Ectodermal cell (in vitro differentiated cells): ENCODE data around the gene NUAK1.

Experiments
- H3K27ac ChIP-seq: 2 replicates; pipeline ENCODE4 v1.7.0; 2013; ENCODE audit warnings: mild to moderate bottlenecking, low read depth, low read length; ENCODE audit not compliant: insufficient read depth, poor library complexity, severe bottlenecking
- H3K27me3 ChIP-seq: 2 replicates; pipeline ENCODE4 v1.7.0; 2013; ENCODE audit warnings: mild to moderate bottlenecking, low read length; ENCODE audit not compliant: insufficient read depth, control insufficient read depth, poor library complexity, severe bottlenecking
- H3K36me3 ChIP-seq: one replicate; pipeline ENCODE4 v1.7.0; 2013; ENCODE audit warnings: low read length; ENCODE audit not compliant: control insufficient read depth, insufficient read depth
- H3K4me1 ChIP-seq: one replicate; pipeline ENCODE4 v1.7.0; 2013; ENCODE audit warnings: low read length; ENCODE audit not compliant: control insufficient read depth, insufficient read depth
- H3K4me3 ChIP-seq: 2 replicates; pipeline ENCODE4 v1.7.0; 2013; ENCODE audit warnings: low read depth, low read length, control low read depth; ENCODE audit not compliant: insufficient read depth
- H3K9me3 ChIP-seq: 2 replicates; pipeline ENCODE4 v1.7.0; 2013; ENCODE audit warnings: mild to moderate bottlenecking, low read length, moderate library complexity; ENCODE audit not compliant: control insufficient read depth
- WGBS, 2 experiments: methylation state at CpG; one replicate each; pipeline ENCODE4 v1.1.7; 2013; ENCODE audit warnings: missing lambda C conversion rate in 2 of 2; 5-methylcytosine and 5-hydroxymethylcytosine counted together

NUAK1 gene

DNA sequence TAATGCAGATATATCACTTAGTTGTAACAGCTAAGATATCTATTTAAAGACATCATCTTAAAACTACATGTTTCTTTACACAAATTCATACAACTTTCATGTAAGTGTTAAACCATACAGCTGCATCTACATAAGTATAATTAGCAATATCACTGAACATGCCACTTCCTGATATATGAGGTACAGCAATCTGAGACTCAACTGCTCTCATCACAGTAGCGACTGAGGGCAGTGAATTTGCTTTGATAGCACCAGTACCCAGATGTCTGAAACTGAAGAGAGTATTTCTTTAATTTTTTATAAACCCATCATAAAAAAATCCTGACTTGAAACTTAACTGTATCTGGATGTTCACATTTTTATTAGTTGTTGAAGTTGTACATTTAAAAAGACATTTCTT, 34.7 kb upstream of the NUAK1 start:
- Histone ChIP-seq H3K4me1 (peaks cover 13% of the 10 kb centered on the region), H3K27me3 (no peaks in the 10 kb centered on the region), H3K4me3 (no peak overlapping the region), H3K9me3 (no peaks in the 10 kb centered on the region), H3K27ac (no peak overlapping the region), H3K36me3 (no peaks in the 10 kb centered on the region)
- 82 to 100% methylated on average over 1 of the region's 1 CpG for WGBS, 2 experiments

DNA sequence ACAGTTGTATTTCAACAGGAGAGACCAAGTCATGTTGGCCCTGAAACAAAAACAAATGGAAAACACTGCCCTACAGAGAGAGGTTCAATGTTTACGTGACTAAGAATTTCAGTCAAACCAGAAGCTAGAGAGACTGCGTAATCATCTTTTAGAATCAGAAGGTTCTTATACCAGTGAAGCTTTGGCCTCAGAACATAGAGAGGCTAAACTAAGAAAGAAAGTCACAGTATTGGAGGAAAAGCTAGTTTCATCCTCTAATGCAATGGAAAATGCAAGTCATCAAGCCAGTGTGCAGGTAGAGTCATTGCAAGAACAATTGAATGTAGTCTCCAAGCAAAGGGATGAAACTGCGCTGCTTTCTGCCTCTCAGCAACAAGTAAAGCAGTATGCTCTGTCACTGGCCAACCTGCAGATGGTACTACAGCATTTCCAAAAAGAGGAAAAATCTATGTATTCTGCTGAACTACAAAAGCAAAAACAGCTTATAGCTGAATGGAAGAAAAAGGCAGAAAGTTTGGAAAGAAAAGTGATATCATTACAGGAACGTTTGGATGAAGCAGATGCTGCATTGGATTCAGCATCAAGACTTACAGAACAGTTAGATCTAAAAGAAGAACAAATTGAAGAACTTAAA, 32.5 kb upstream of the NUAK1 start:
- H3K4me1 ChIP-seq, result no peaks in the 10 kb centered on the region

GRCh38 chr12:106170285-106170684, 31.5 kb upstream of the NUAK1 start:
- Histone ChIP-seq H3K9me3 (no peaks in the 10 kb centered on the region), H3K27ac (no peak overlapping the region), H3K36me3 (no peaks in the 10 kb centered on the region), H3K27me3 (no peaks in the 10 kb centered on the region), H3K4me3 (no peak overlapping the region), H3K4me1 (no peaks in the 10 kb centered on the region)
- WGBS, 2 experiments, result 95 to 98% methylated on average over 4 of the region's 4 CpGs

More for the DNA sequence above, 32.5 kb upstream of the NUAK1 start:
- Histone ChIP-seq H3K27ac (no peak overlapping the region), H3K36me3 (no peaks in the 10 kb centered on the region), H3K4me3 (no peak overlapping the region), H3K27me3 (no peaks in the 10 kb centered on the region), H3K9me3 (no peaks in the 10 kb centered on the region)
- WGBS, 2 experiments, result 95 to 98% methylated on average over 4 of the region's 4 CpGs

- no peak overlapping the region for H3K27ac ChIP-seq
- no peak overlapping the region for H3K4me3 ChIP-seq
- WGBS, 2 experiments, result 95 to 97% methylated on average over 3 of the region's 3 CpGs
- no peaks in the 10 kb centered on the region for H3K36me3 ChIP-seq
- H3K9me3 ChIP-seq, result no peaks in the 10 kb centered on the region
- H3K4me1 ChIP-seq, result no peaks in the 10 kb centered on the region
- H3K27me3 ChIP-seq, result no peaks in the 10 kb centered on the region
Measured at GRCh38 chr12:106163712-106164111, 25.0 kb upstream of the NUAK1 start.

DNA sequence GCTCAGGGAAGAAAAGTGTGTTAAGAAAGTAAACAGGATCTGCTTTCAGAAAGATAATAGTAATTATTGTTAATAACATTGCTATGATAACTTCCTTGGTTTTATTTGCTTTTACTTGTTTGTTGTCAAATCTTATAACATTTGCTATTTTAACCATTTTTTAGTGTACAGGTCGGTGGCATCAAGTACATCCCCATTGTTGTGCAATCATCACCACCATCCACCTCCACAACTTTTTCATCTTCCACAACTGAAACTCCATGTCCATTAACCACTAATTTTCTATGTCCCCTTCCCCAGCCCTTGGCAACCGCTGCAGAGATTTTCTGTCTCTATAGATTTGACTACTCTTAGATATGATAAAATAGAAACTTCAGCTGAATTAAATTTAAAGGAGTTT, 22.7 kb upstream of the NUAK1 start:
- Histone ChIP-seq H3K27me3 (no peaks in the 10 kb centered on the region), H3K4me1 (no peaks in the 10 kb centered on the region), H3K9me3 (no peaks in the 10 kb centered on the region), H3K4me3 (no peak overlapping the region), H3K27ac (no peak overlapping the region), H3K36me3 (no peaks in the 10 kb centered on the region)
- WGBS, 2 experiments, result 94 to 98% methylated on average over 1 to 2 of the region's 2 CpGs

DNA sequence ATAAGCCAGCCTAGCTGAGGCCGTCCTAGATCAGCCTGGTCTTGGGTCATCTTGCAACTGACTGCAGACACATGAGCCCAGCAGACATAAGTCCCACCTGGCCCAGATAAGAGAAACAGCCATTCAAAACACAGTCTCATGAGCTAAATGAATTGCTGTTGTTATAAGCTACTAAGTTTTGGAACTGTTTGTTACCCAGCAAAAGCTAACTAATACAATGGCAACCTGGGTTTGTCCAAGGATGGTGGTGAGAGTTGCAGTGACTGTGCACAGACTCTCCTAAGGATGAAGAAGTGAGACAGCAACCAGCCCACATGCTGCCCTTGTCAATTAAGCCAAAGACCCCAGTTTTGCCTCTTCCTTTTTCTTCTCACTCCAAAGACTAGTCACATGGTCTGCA, 22.2 kb upstream of the NUAK1 start:
- Histone ChIP-seq H3K9me3 (no peaks in the 10 kb centered on the region), H3K27me3 (no peaks in the 10 kb centered on the region), H3K27ac (no peak overlapping the region), H3K4me1 (no peaks in the 10 kb centered on the region), H3K4me3 (no peak overlapping the region), H3K36me3 (no peaks in the 10 kb centered on the region)
- WGBS, 2 experiments, result 92 to 97% methylated on average over 1 of the region's 1 CpG

GRCh38 chr12:106157802-106158201, 19.0 kb upstream of the NUAK1 start:
- H3K4me3 ChIP-seq, result no peak overlapping the region
- WGBS, 2 experiments, result 94 to 95% methylated on average over 2 of the region's 2 CpGs
- H3K9me3 ChIP-seq, result no peaks in the 10 kb centered on the region
- H3K27ac ChIP-seq, result no peak overlapping the region
- H3K27me3 ChIP-seq, result no peaks in the 10 kb centered on the region
- no peaks in the 10 kb centered on the region for H3K36me3 ChIP-seq
- H3K4me1 ChIP-seq, result no peaks in the 10 kb centered on the region

- 87 to 93% methylated on average over 3 of the region's 3 CpGs for WGBS, 2 experiments
- Histone ChIP-seq H3K36me3 (no peaks in the 10 kb centered on the region), H3K4me3 (no peak overlapping the region), H3K27me3 (no peaks in the 10 kb centered on the region), H3K27ac (no peak overlapping the region), H3K9me3 (no peaks in the 10 kb centered on the region), H3K4me1 (no peaks in the 10 kb centered on the region)
Measured at GRCh38 chr12:106154751-106155273, 16.1 kb upstream of the NUAK1 start.

- H3K36me3 ChIP-seq, result no peaks in the 10 kb centered on the region
- 91 to 96% methylated on average over 3 to 4 of the region's 4 CpGs for WGBS, 2 experiments
- H3K4me1 ChIP-seq, result no peaks in the 10 kb centered on the region
Measured at GRCh38 chr12:106152334-106152733, 13.6 kb upstream of the NUAK1 start.

GRCh38 chr12:106150555-106150954, 11.8 kb upstream of the NUAK1 start:
- H3K36me3 ChIP-seq, result no peaks in the 10 kb centered on the region
- H3K27me3 ChIP-seq, result no peaks in the 10 kb centered on the region
- no peak overlapping the region for H3K27ac ChIP-seq
- H3K9me3 ChIP-seq, result no peaks in the 10 kb centered on the region
- H3K4me1 ChIP-seq, result no peaks in the 10 kb centered on the region
- 93 to 95% methylated on average over 5 of the region's 5 CpGs for WGBS, 2 experiments
- H3K4me3 ChIP-seq, result no peak overlapping the region

More at GRCh38 chr12:106152334-106152733, 13.6 kb upstream of the NUAK1 start:
- no peaks in the 10 kb centered on the region for H3K9me3 ChIP-seq
- H3K27me3 ChIP-seq, result no peaks in the 10 kb centered on the region
- H3K4me3 ChIP-seq, result no peak overlapping the region
- H3K27ac ChIP-seq, result no peak overlapping the region
